Measurements from ENCODE around the gene TEX35. TPM values are rescaled to one million over a fixed set of nuclear protein-coding genes. Genes with fewer than 3 reads are reported as not detected.

Gene TEX35
- polyA plus RNA-seq, 1 donor (not counting 4 experiments of a cell fraction or from before 2014, with no cell fraction given), result 0.18 TPM

DNA sequence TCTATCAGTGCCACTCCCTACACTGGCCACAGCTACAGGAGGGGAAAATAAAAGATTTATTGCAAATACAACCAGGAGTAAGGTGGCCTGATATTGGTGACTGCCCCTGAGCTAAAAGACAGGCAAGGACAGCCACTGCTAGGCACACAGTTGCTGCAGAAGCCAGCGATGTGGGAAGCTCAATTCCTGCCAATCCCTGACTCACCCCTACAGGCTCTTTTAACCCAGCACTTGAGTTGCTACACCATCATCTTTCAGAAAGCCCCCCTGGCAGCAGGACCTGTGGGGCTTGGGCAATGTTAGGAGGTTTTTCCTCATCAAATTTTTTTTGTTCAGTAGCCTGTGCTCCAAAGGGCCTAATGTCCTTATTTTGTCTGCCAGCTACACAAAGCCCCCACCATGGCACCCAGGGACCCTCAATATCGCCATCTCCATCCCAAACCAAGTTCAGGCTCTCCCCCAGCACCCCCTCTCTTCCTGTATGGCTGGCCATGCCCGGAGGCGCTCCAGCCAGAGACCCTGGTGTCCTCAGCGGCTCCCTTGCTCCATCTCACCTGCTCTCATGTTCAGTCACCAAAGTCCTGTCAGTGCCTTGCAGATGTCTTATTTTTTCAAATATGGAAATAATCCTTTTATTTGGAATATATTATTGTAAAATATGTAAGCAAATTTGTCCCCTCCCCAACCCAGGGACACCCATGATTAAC, 29.5 kb upstream of the TEX35 start:
- dilution Hi-C loops (cut with MboI; ENCODE audit: extremely low pct_ligation_motif_present, low sequenced_read_pairs), result no loop called here
- H2AFZ ChIP-seq (ENCODE audit: control insufficient read depth, low read length), result no peak overlapping the region
- H3K4me2 ChIP-seq (ENCODE audit: control insufficient read depth, extremely low read depth, insufficient read depth, low read depth, low read length), result no peak overlapping the region
- no peaks in the 10 kb centered on the region for H4K20me1 ChIP-seq (ENCODE audit: control insufficient read depth, extremely low read depth, insufficient read depth, low read length)
- no peak overlapping the region for H3K9ac ChIP-seq (ENCODE audit: control insufficient read depth, extremely low read depth, insufficient read depth, low read length)
- H3K4me1 ChIP-seq (ENCODE audit: control insufficient read depth, extremely low read depth, insufficient read depth, low read length), result no peaks in the 10 kb centered on the region
- no peaks in the 10 kb centered on the region for H3K79me2 ChIP-seq (ENCODE audit: control insufficient read depth, insufficient read depth, low read length)
- no peaks in the 10 kb centered on the region for H3K27me3 ChIP-seq (ENCODE audit: control insufficient read depth, extremely low read depth, insufficient read depth, low read length)
- H3K9me3 ChIP-seq (ENCODE audit: control insufficient read depth, low read depth, low read length), result no peaks in the 10 kb centered on the region
- no peak overlapping the region for H3K4me3 ChIP-seq (ENCODE audit: control insufficient read depth in 2 of 3, extremely low read depth in 1 of 3, insufficient read depth in 2 of 3, low read depth in 1 of 3, low read length in 3 of 3)
- DNase-seq (ENCODE audit: low read depth, low spot score), result no peak
- H3K36me3 ChIP-seq (ENCODE audit: control insufficient read depth in 2 of 2, extremely low read depth in 1 of 2, insufficient read depth in 2 of 2, low read length in 2 of 2), result peaks cover 0 to 4% of the 10 kb centered on the region in 2 experiments
- no peak overlapping the region for H3K27ac ChIP-seq (ENCODE audit: control insufficient read depth, insufficient read depth, low read length)
- H3K9me1 ChIP-seq (ENCODE audit: control insufficient read depth, extremely low read depth, insufficient read depth, low read length), result peaks cover 2% of the 10 kb centered on the region
- no peak for TF ChIP-seq EZH2 (IDR thresholded peaks at IDR 0.05; ENCODE audit: low read length)
- no peak for TF ChIP-seq CTCF (optimal IDR thresholded peaks at IDR 0.05 in 1 of 3, IDR thresholded peaks at IDR 0.05 in 1 of 3, conservative IDR thresholded peaks at IDR 0.05 in 1 of 3; ENCODE audit: extremely low read depth in 1 of 3, insufficient read depth in 2 of 3, low read length in 3 of 3)
- FAIRE-seq, result no peak

- Histone ChIP-seq H3K27me3 (ENCODE audit: control insufficient read depth, extremely low read depth, insufficient read depth, low read length) (no peaks in the 10 kb centered on the region), H3K4me3 (ENCODE audit: control insufficient read depth in 2 of 3, extremely low read depth in 1 of 3, insufficient read depth in 2 of 3, low read depth in 1 of 3, low read length in 3 of 3) (no peak overlapping the region), H3K9me3 (ENCODE audit: control insufficient read depth, low read depth, low read length) (no peaks in the 10 kb centered on the region), H3K79me2 (ENCODE audit: control insufficient read depth, insufficient read depth, low read length) (no peaks in the 10 kb centered on the region), H3K9ac (ENCODE audit: control insufficient read depth, extremely low read depth, insufficient read depth, low read length) (no peak overlapping the region), H3K36me3 (ENCODE audit: control insufficient read depth in 2 of 2, extremely low read depth in 1 of 2, insufficient read depth in 2 of 2, low read length in 2 of 2) (peaks cover 0 to 4% of the 10 kb centered on the region in 2 experiments), H2AFZ (ENCODE audit: control insufficient read depth, low read length) (no peak overlapping the region), H3K9me1 (ENCODE audit: control insufficient read depth, extremely low read depth, insufficient read depth, low read length) (peaks cover 2% of the 10 kb centered on the region), H4K20me1 (ENCODE audit: control insufficient read depth, extremely low read depth, insufficient read depth, low read length) (no peaks in the 10 kb centered on the region), H3K4me1 (ENCODE audit: control insufficient read depth, extremely low read depth, insufficient read depth, low read length) (no peaks in the 10 kb centered on the region), H3K4me2 (ENCODE audit: control insufficient read depth, extremely low read depth, insufficient read depth, low read depth, low read length) (no peak overlapping the region), H3K27ac (ENCODE audit: control insufficient read depth, insufficient read depth, low read length) (no peak overlapping the region)
- DNase-seq (ENCODE audit: low read depth, low spot score) (no peak), FAIRE-seq (no peak)
- no peak for TF ChIP-seq CTCF (optimal IDR thresholded peaks at IDR 0.05 in 1 of 3, IDR thresholded peaks at IDR 0.05 in 1 of 3, conservative IDR thresholded peaks at IDR 0.05 in 1 of 3; ENCODE audit: extremely low read depth in 1 of 3, insufficient read depth in 2 of 3, low read length in 3 of 3)
- TF ChIP-seq EZH2 (IDR thresholded peaks at IDR 0.05; ENCODE audit: low read length), result no peak
- dilution Hi-C loops (cut with MboI; ENCODE audit: extremely low pct_ligation_motif_present, low sequenced_read_pairs), result no loop called here
Observed at GRCh38 chr1:178484698-178485225, 28.1 kb upstream of the TEX35 start.
